ENCODE results near the gene CMTM2. TPM values are rescaled to one million over a fixed set of nuclear protein-coding genes. Genes with fewer than 3 reads are reported as not detected.
A peak's percentile ranks its signal among the peaks of the same experiment; 100 is the strongest.

CMTM2 gene
- total and polyA plus RNA-seq, 4 experiments from 2014 or later, result 0.72 to 0.79 TPM; not detected in 2

GRCh38 chr16:66568355-66568754, 10.9 kb upstream of the CMTM2 start:
- no peak overlapping the region for H3K4me3 ChIP-seq (ENCODE audit: low read length in 2 of 2)
- DNase-seq, result no peak
- H3K4me1 Mint-ChIP-seq, result peaks cover 8 to 31% (median 16%) of the 10 kb centered on the region in 4 donors
- H3K9me3 Mint-ChIP-seq, result no peaks in the 10 kb centered on the region
- intact Hi-C loops (cut with micrococcal nuclease), result no loop called here
- ChIA-PET CTCF (ENCODE audit: partially characterized antibody) (interaction anchor here (0.9 kb wide), 1 partner anchor 21 kb away, joined by 3 read pairs; no protein-coding TSS in a partner anchor), POLR2A (ENCODE audit: partially characterized antibody) (no interaction called here)
- peaks cover 32 to 37% of the 10 kb centered on the region in 2 donors for H3K36me3 Mint-ChIP-seq
- H3K27me3 ChIP-seq (ENCODE audit: insufficient read depth, low read length), result no peaks in the 10 kb centered on the region
- no peak overlapping the region for H3K27ac ChIP-seq (ENCODE audit: low read depth, low read length)
- H3K36me3 ChIP-seq (ENCODE audit: insufficient read depth, low read length), result peaks cover 23% of the 10 kb centered on the region
- H3K27ac Mint-ChIP-seq, result no peak overlapping the region
- H3K4me3 Mint-ChIP-seq, result no peak overlapping the region
- no peaks in the 10 kb centered on the region for H3K27me3 Mint-ChIP-seq
- H3K9me3 ChIP-seq (ENCODE audit: control insufficient read depth in 1 of 2, low read length in 2 of 2), result no peaks in the 10 kb centered on the region
- peaks cover 13% of the 10 kb centered on the region for H3K4me1 ChIP-seq (ENCODE audit: insufficient read depth, low read length)

GRCh38 chr16:66569131-66569530, 10.1 kb upstream of the CMTM2 start:
- intact Hi-C loops (cut with micrococcal nuclease), result no loop called here
- peaks cover 19% of the 10 kb centered on the region for H3K36me3 ChIP-seq (ENCODE audit: insufficient read depth, low read length)
- no peak for DNase-seq
- peak overlapping the region in 2 of 7 donors; percentile 1 to 16 for H3K27ac Mint-ChIP-seq
- peaks cover 31 to 32% of the 10 kb centered on the region in 2 donors for H3K36me3 Mint-ChIP-seq
- peaks cover 2 to 23% (median 10%) of the 10 kb centered on the region in 4 donors for H3K4me1 Mint-ChIP-seq
- no peak overlapping the region for H3K4me3 Mint-ChIP-seq
- H3K27me3 Mint-ChIP-seq, result no peaks in the 10 kb centered on the region
- H3K9me3 ChIP-seq (ENCODE audit: control insufficient read depth in 1 of 2, low read length in 2 of 2), result no peaks in the 10 kb centered on the region
- H3K27me3 ChIP-seq (ENCODE audit: insufficient read depth, low read length), result no peaks in the 10 kb centered on the region
- H3K9me3 Mint-ChIP-seq, result no peaks in the 10 kb centered on the region
- H3K4me1 ChIP-seq (ENCODE audit: insufficient read depth, low read length), result peaks cover 6% of the 10 kb centered on the region
- H3K4me3 ChIP-seq (ENCODE audit: low read length in 2 of 2), result no peak overlapping the region
- ChIA-PET POLR2A (ENCODE audit: partially characterized antibody) (interaction anchor here (1.0 kb wide), 1 partner anchor 21 kb away, joined by 3 read pairs; no protein-coding TSS in a partner anchor), CTCF (ENCODE audit: partially characterized antibody) (interaction anchor here (0.9 to 1.2 kb wide), 4 partner anchors 13 to 261 kb away, joined by 3 read pairs; partner anchors contain the start of gene NAE1)
- H3K27ac ChIP-seq (ENCODE audit: low read depth, low read length), result no peak overlapping the region

DNA sequence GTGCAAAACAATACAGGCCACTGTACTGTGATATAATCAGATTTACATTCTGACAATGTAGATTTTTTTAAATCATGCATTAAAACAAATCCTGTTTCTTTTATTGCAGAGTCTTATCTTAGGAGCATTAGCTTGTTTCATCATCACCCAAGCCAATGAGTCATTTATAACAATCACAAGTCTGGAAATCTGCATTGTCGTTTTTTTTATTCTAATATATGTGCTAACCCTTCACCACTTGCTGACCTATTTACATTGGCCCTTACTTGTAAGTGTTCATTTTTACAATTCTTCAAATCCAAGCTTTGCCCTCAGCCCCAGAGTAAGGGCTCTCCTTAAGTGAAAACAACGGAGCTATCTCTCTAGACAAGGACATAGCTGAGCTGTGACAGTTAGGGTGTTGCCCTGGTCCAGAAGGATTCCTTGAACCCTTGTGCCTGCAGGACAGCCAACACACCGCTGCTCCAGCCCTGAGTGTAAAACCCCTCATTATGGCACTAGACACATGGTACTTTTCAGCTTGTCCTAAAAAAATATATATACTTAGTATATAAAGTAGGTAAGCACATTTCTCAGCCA, 9.3 kb upstream of the CMTM2 start:
- intact Hi-C loops (cut with micrococcal nuclease), result no loop called here
- Mint-ChIP-seq H3K9me3 (no peaks in the 10 kb centered on the region), H3K27me3 (no peaks in the 10 kb centered on the region), H3K36me3 (peaks cover 27 to 29% of the 10 kb centered on the region in 2 donors), H3K4me1 (peaks cover under 1 to 20% (median 10%) of the 10 kb centered on the region in 4 donors), H3K27ac (peak overlapping the region in 2 of 7 donors; percentile 16 to 46), H3K4me3 (no peak overlapping the region)
- H3K4me3 ChIP-seq (ENCODE audit: low read length in 2 of 2), result no peak overlapping the region
- ChIA-PET POLR2A (ENCODE audit: partially characterized antibody) (interaction anchor here (1.0 kb wide), 1 partner anchor 20 kb away, joined by 3 read pairs; no protein-coding TSS in a partner anchor), CTCF (ENCODE audit: partially characterized antibody) (interaction anchor here (1.0 to 4.1 kb wide), 7 partner anchors 7 to 261 kb away, joined by 3 to 21 read pairs (median 3); partner anchors contain the start of genes CMTM2 and NAE1)
- no peaks in the 10 kb centered on the region for H3K9me3 ChIP-seq (ENCODE audit: control insufficient read depth in 1 of 2, low read length in 2 of 2)
- peaks cover 2% of the 10 kb centered on the region for H3K4me1 ChIP-seq (ENCODE audit: insufficient read depth, low read length)
- peaks cover 14% of the 10 kb centered on the region for H3K36me3 ChIP-seq (ENCODE audit: insufficient read depth, low read length)
- no peaks in the 10 kb centered on the region for H3K27me3 ChIP-seq (ENCODE audit: insufficient read depth, low read length)
- no peak overlapping the region for H3K27ac ChIP-seq (ENCODE audit: low read depth, low read length)
- no peak for DNase-seq

DNA sequence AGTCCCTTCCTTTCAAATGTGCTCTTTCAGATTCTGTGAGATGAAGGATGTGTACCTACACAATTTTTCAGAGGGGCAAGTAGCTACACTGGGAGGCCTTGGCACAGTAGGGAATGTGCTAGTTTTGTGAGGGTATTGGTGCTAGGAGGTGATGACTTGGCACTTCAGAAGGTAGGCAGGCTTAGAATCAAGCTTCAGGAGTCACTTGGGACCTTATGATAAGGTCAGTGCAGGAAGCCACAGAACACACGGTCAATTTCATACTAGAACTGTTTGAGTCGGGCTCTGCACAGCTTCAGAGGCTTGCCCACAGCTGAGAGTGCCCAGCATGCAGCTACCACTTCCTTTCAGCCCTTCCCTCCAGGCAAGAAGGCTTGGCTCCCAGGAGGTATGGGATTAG, 6.9 kb upstream of the CMTM2 start:
- ChIA-PET POLR2A (ENCODE audit: partially characterized antibody) (interaction anchor here (1.3 to 1.4 kb wide), 3 partner anchors 19 to 51 kb away, joined by 3 to 5 read pairs (median 4); partner anchors contain the start of gene CKLF), CTCF (ENCODE audit: partially characterized antibody) (interaction anchor here (1.8 to 4.1 kb wide), 3 partner anchors 9 to 18 kb away, joined by 4 to 21 read pairs (median 5); no protein-coding TSS in a partner anchor)
- H3K27me3 ChIP-seq (ENCODE audit: insufficient read depth, low read length), result no peaks in the 10 kb centered on the region
- intact Hi-C loops (cut with micrococcal nuclease), result loop anchor here (2.0 kb wide), 1 partner anchor 20 kb away; the partner anchor contains the start of gene CKLF
- H3K9me3 ChIP-seq (ENCODE audit: control insufficient read depth in 1 of 2, low read length in 2 of 2), result no peaks in the 10 kb centered on the region
- H3K27ac Mint-ChIP-seq, result peak overlapping the region; percentile 5 to 86 (median 68)
- H3K4me1 Mint-ChIP-seq, result peaks cover 0 to 14% (median 10%) of the 10 kb centered on the region in 4 donors
- peaks cover 7 to 10% of the 10 kb centered on the region in 2 donors for H3K36me3 Mint-ChIP-seq
- no peak overlapping the region for H3K27ac ChIP-seq (ENCODE audit: low read depth, low read length)
- no peaks in the 10 kb centered on the region for H3K4me1 ChIP-seq (ENCODE audit: insufficient read depth, low read length)
- H3K9me3 Mint-ChIP-seq, result no peaks in the 10 kb centered on the region
- H3K36me3 ChIP-seq (ENCODE audit: insufficient read depth, low read length), result no peaks in the 10 kb centered on the region
- DNase-seq, result no peak
- no peak overlapping the region for H3K4me3 ChIP-seq (ENCODE audit: low read length in 2 of 2)
- H3K4me3 Mint-ChIP-seq, result no peak overlapping the region
- H3K27me3 Mint-ChIP-seq, result peaks cover 0 to 1% of the 10 kb centered on the region in 2 donors

GRCh38 chr16:66574081-66574480, 5.2 kb upstream of the CMTM2 start:
- no peak for DNase-seq
- H3K9me3 Mint-ChIP-seq, result no peaks in the 10 kb centered on the region
- peak overlapping the region in 2 of 7 donors; percentile 17 to 19 for H3K27ac Mint-ChIP-seq
- ChIA-PET CTCF (ENCODE audit: partially characterized antibody) (interaction anchor here (1.0 to 4.1 kb wide), 5 partner anchors 11 to 169 kb away, joined by 3 to 21 read pairs (median 4); no protein-coding TSS in a partner anchor), POLR2A (ENCODE audit: partially characterized antibody) (interaction anchor here (1.0 to 1.6 kb wide), 4 partner anchors 9 to 61 kb away, joined by 3 to 4 read pairs (median 4); partner anchors contain the start of gene CKLF)
- Histone ChIP-seq H3K36me3 (ENCODE audit: insufficient read depth, low read length) (no peaks in the 10 kb centered on the region), H3K4me1 (ENCODE audit: insufficient read depth, low read length) (no peaks in the 10 kb centered on the region), H3K9me3 (ENCODE audit: control insufficient read depth in 1 of 2, low read length in 2 of 2) (no peaks in the 10 kb centered on the region), H3K27ac (ENCODE audit: low read depth, low read length) (no peak overlapping the region), H3K4me3 (ENCODE audit: low read length in 2 of 2) (no peak overlapping the region), H3K27me3 (ENCODE audit: insufficient read depth, low read length) (peaks cover 3% of the 10 kb centered on the region)
- no peak overlapping the region for H3K4me3 Mint-ChIP-seq
- H3K36me3 Mint-ChIP-seq, result peaks cover 0 to 3% of the 10 kb centered on the region in 2 donors
- H3K27me3 Mint-ChIP-seq, result peaks cover 0 to 4% of the 10 kb centered on the region in 2 donors
- H3K4me1 Mint-ChIP-seq, result peaks cover 4 to 22% (median 13%) of the 10 kb centered on the region in 4 donors
- intact Hi-C loops (cut with micrococcal nuclease), result no loop called here

DNA sequence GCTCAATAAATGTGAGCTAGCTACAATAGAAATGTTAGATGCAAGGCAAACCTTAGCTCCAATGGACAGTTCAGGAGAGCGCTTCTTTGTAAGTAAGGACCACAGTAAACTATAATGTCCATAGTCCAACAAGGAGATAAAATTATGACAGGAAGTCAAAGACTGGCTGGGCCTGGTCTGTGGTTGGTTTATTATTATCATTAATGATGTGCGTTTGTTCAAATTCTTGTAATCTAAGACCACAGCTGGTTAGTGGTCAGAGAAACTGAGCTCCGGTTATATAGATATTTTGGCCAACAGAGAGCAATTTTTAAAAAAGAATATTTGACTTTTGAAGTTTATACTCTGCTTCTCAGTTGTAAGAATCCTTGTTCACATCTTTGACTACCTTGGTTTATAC, 4.7 kb upstream of the CMTM2 start:
- Mint-ChIP-seq H3K9me3 (no peaks in the 10 kb centered on the region), H3K4me1 (peaks cover 4 to 25% (median 14%) of the 10 kb centered on the region in 4 donors), H3K4me3 (no peak overlapping the region), H3K27ac (peak overlapping the region in 1 of 7 donors; percentile 80), H3K27me3 (peaks cover 0 to 4% of the 10 kb centered on the region in 2 donors), H3K36me3 (peaks cover 0 to 3% of the 10 kb centered on the region in 2 donors)
- POLR2A ChIA-PET (ENCODE audit: partially characterized antibody), result interaction anchor here (1.0 to 1.6 kb wide), 4 partner anchors 9 to 62 kb away, joined by 3 to 4 read pairs (median 4); partner anchors contain the start of gene CKLF
- no peak overlapping the region for H3K4me3 ChIP-seq (ENCODE audit: low read length in 2 of 2)
- no peak for DNase-seq
- H3K27me3 ChIP-seq (ENCODE audit: insufficient read depth, low read length), result peaks cover 3% of the 10 kb centered on the region
- intact Hi-C loops (cut with micrococcal nuclease), result no loop called here
- H3K9me3 ChIP-seq (ENCODE audit: control insufficient read depth in 1 of 2, low read length in 2 of 2), result no peaks in the 10 kb centered on the region
- no peak overlapping the region for H3K27ac ChIP-seq (ENCODE audit: low read depth, low read length)
- CTCF ChIA-PET (ENCODE audit: partially characterized antibody), result interaction anchor here (1.0 to 3.1 kb wide), 4 partner anchors 11 to 95 kb away, joined by 3 to 20 read pairs (median 4); no protein-coding TSS in a partner anchor
- peaks cover 3% of the 10 kb centered on the region for H3K4me1 ChIP-seq (ENCODE audit: insufficient read depth, low read length)
- H3K36me3 ChIP-seq (ENCODE audit: insufficient read depth, low read length), result no peaks in the 10 kb centered on the region

DNA sequence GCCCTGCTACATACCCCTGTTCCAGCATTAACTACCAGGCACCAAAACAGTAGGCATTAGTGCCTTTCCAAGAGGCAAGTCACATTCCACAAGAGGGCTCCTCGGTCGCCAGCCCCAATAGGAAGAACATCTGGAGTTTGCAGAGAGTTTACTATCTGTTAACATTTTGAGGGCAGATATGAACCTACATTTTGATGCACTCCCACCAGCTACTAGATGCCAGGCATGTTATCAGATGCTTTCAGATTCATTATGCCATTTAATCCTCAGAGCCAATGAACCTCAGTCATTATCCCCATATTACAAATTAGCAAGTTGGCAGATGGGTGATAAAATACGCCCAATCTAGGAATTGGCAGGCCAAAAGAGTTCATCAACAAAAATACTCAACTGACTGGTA, 4.2 kb upstream of the CMTM2 start:
- Mint-ChIP-seq H3K9me3 (no peaks in the 10 kb centered on the region), H3K27ac (peak overlapping the region in 2 of 7 donors; percentile 9 to 80), H3K27me3 (peaks cover 2 to 4% of the 10 kb centered on the region in 2 donors), H3K4me3 (no peak overlapping the region), H3K36me3 (peaks cover 0 to under 1% of the 10 kb centered on the region in 2 donors), H3K4me1 (peaks cover 4 to 31% (median 16%) of the 10 kb centered on the region in 4 donors)
- DNase-seq, result no peak
- H3K27ac ChIP-seq (ENCODE audit: low read depth, low read length), result no peak overlapping the region
- H3K9me3 ChIP-seq (ENCODE audit: control insufficient read depth in 1 of 2, low read length in 2 of 2), result no peaks in the 10 kb centered on the region
- no peaks in the 10 kb centered on the region for H3K36me3 ChIP-seq (ENCODE audit: insufficient read depth, low read length)
- ChIA-PET POLR2A (ENCODE audit: partially characterized antibody) (interaction anchor here (1.3 to 1.6 kb wide), 3 partner anchors 23 to 62 kb away, joined by 4 read pairs; partner anchors contain the start of gene CKLF), CTCF (ENCODE audit: partially characterized antibody) (interaction anchor here (0.9 to 3.1 kb wide), 5 partner anchors 10 to 96 kb away, joined by 3 to 20 read pairs (median 4); no protein-coding TSS in a partner anchor)
- peaks cover 5% of the 10 kb centered on the region for H3K4me1 ChIP-seq (ENCODE audit: insufficient read depth, low read length)
- intact Hi-C loops (cut with micrococcal nuclease), result no loop called here
- H3K27me3 ChIP-seq (ENCODE audit: insufficient read depth, low read length), result peaks cover 3% of the 10 kb centered on the region
- H3K4me3 ChIP-seq (ENCODE audit: low read length in 2 of 2), result no peak overlapping the region
